Measurements from ENCODE around the gene PDCD6IP.

Gene PDCD6IP

DNA sequence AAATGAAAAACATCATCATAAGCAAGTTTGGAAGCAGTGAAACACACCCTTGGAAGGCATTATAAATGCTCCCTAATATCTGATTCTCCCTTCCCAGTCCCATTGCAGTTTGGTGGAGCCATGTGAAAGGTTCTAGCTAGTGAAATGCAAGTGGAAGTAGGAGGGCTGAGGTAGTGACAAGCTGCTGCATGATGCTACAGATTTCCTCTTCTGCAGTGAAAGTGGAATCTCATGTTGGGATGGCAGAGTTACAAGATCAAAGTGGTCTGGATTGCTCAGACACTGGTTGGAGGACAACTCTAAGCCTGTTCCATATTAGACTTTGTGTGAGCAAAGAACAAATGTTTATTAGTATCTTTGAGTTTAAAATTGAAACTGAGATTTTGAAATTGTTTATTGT, 3.3 kb upstream of the PDCD6IP start:
- H3K4me1 ChIP-seq (ENCODE audit: control extremely low read depth in 1 of 4, control insufficient read depth in 4 of 4, insufficient read depth in 4 of 4, low read length in 3 of 4), result peaks cover 8 to 40% (median 27%) of the 10 kb centered on the region in 4 experiments
- CTCF ChIA-PET, result interaction anchor here (1.1 to 1.6 kb wide), 3 partner anchors 8 to 162 kb away, joined by 3 to 6 read pairs (median 3); no protein-coding TSS in a partner anchor
- no peak overlapping the region for H3K4me3 ChIP-seq (ENCODE audit: control insufficient read depth in 1 of 7, extremely low read depth in 1 of 7, insufficient read depth in 4 of 7, low read depth in 2 of 7, low read length in 6 of 7)
- POLR2A ChIA-PET, result no interaction called here
- H3K27ac ChIP-seq (ENCODE audit: insufficient read depth in 1 of 2, low read depth in 1 of 2, low read length in 2 of 2, poor library complexity in 1 of 2, severe bottlenecking in 2 of 2), result no peak overlapping the region
- H3K9me3 ChIP-seq (ENCODE audit: control extremely low read depth in 1 of 5, control insufficient read depth in 4 of 5, insufficient read depth in 2 of 5, low read depth in 1 of 5, low read length in 4 of 5), result no peaks in the 10 kb centered on the region
- H3K36me3 ChIP-seq (ENCODE audit: control insufficient read depth in 4 of 4, insufficient read depth in 4 of 4, low read length in 3 of 4), result no peaks in the 10 kb centered on the region
- H3K27me3 ChIP-seq (replicated peaks in 2 of 5; ENCODE audit: control insufficient read depth in 4 of 5, insufficient read depth in 5 of 5, low read length in 4 of 5), result no peaks in the 10 kb centered on the region
- DNase-seq, result no peak

DNA sequence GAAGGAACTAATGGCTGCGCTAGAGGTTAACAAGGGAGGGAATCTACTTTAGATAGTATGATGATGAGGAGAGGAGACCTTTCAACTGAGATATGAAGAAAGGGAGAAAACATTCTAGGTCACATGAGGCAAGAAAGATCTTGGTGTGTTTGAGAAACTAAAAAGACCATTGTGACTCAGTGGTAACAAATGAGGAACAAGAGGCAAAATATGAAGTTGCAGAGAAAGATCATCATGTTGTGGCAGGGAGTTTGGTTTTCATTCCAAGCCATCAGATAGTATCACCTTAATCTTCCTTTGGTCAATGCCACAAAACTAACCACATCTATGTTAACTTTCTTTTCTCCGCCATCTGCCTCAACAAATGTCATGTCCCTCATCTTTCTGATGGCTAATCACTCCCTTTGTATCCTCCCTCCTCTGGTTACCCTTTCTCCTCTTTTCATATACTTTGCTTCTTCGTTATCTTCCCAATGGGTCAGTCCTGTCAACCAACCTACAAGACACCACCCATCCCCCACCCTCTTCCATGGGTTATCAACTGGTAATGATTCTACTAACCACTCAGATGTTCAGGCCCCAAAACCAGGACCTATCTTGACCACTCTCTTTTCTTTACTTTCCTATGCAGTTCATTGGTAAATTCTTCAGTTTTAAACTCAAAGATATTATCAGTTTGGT, 2.4 kb upstream of the PDCD6IP start:
- WGBS (ENCODE audit: insufficient coverage), result 91% methylated on average over 3 of the region's 3 CpGs
- POLR2A ChIA-PET, result no interaction called here
- Histone ChIP-seq H3K9me3 (ENCODE audit: control extremely low read depth in 1 of 5, control insufficient read depth in 4 of 5, insufficient read depth in 2 of 5, low read depth in 1 of 5, low read length in 4 of 5) (no peaks in the 10 kb centered on the region), H3K4me1 (ENCODE audit: control extremely low read depth in 1 of 4, control insufficient read depth in 4 of 4, insufficient read depth in 4 of 4, low read length in 3 of 4) (peaks cover 11 to 48% (median 32%) of the 10 kb centered on the region in 4 experiments), H3K4me3 (ENCODE audit: control insufficient read depth in 1 of 7, extremely low read depth in 1 of 7, insufficient read depth in 4 of 7, low read depth in 2 of 7, low read length in 6 of 7) (no peak overlapping the region), H3K27me3 (replicated peaks in 2 of 5; ENCODE audit: control insufficient read depth in 4 of 5, insufficient read depth in 5 of 5, low read length in 4 of 5) (no peaks in the 10 kb centered on the region), H3K27ac (ENCODE audit: insufficient read depth in 1 of 2, low read depth in 1 of 2, low read length in 2 of 2, poor library complexity in 1 of 2, severe bottlenecking in 2 of 2) (no peak overlapping the region), H3K36me3 (ENCODE audit: control insufficient read depth in 4 of 4, insufficient read depth in 4 of 4, low read length in 3 of 4) (no peaks in the 10 kb centered on the region)
- CTCF ChIA-PET, result interaction anchor here (0.6 to 1.6 kb wide), 4 partner anchors 9 to 163 kb away, joined by 3 to 6 read pairs (median 3); no protein-coding TSS in a partner anchor
- peak in 2 of 3 donors; percentile 21 to 26 for DNase-seq

DNA sequence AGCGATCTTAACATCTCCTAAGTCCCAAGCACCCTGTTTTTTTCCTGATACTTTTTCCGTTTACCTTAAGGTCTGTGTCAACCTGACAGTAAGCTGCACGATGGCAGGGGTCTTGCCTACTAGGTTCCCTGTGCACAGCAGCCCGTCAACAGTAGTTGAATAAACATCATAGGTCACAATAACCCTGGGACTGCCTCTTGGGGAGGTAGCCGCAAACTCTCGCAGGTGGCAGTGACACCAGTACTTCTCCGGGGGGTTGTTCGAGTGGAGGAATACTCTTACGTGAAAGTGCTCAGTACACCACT, 365 bp upstream of the PDCD6IP start:
- peak overlapping the region; percentile 85 to 91 for H3K27ac ChIP-seq (ENCODE audit: insufficient read depth in 1 of 2, low read depth in 1 of 2, low read length in 2 of 2, poor library complexity in 1 of 2, severe bottlenecking in 2 of 2)
- WGBS (ENCODE audit: insufficient coverage), result 0% methylated on average over 8 of the region's 9 CpGs
- ChIA-PET POLR2A (interaction anchor here (0.6 to 1.0 kb wide), 3 partner anchors 139 to 229 kb away, joined by 3 to 4 read pairs (median 3); no protein-coding TSS in a partner anchor), CTCF (interaction anchor here (1.0 to 3.3 kb wide), 6 partner anchors 9 to 161 kb away, joined by 3 to 24 read pairs (median 6); no protein-coding TSS in a partner anchor)
- DNase-seq, result no peak
- H3K27me3 ChIP-seq (replicated peaks in 2 of 5; ENCODE audit: control insufficient read depth in 4 of 5, insufficient read depth in 5 of 5, low read length in 4 of 5), result no peaks in the 10 kb centered on the region
- H3K36me3 ChIP-seq (ENCODE audit: control insufficient read depth in 4 of 4, insufficient read depth in 4 of 4, low read length in 3 of 4), result peaks cover 2 to 9% (median 8%) of the 10 kb centered on the region in 4 experiments
- peaks cover 0 to 4% (median under 1%) of the 10 kb centered on the region in 5 experiments for H3K9me3 ChIP-seq (ENCODE audit: control extremely low read depth in 1 of 5, control insufficient read depth in 4 of 5, insufficient read depth in 2 of 5, low read depth in 1 of 5, low read length in 4 of 5)
- H3K4me1 ChIP-seq (ENCODE audit: control extremely low read depth in 1 of 4, control insufficient read depth in 4 of 4, insufficient read depth in 4 of 4, low read length in 3 of 4), result peaks cover 11 to 35% (median 22%) of the 10 kb centered on the region in 4 experiments
- H3K4me3 ChIP-seq (ENCODE audit: control insufficient read depth in 1 of 7, extremely low read depth in 1 of 7, insufficient read depth in 4 of 7, low read depth in 2 of 7, low read length in 6 of 7), result peak overlapping the region; percentile 86 to 99 (median 94)

DNA sequence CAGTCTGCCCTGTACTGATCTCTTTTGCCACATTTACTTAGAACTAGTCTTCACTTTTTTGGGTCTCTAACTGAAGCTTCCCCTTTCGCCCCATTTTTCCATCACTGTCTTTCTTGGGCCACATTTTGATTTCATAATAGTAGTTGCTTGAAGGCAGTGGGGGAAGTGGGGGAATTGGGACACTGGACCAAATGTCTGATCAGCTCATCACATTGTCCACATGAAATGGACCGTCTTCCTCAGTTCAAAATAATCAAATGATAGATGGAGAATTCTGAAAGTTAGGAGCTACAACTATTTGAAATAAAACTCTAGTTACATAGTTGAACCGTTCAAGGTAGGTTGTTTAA, 747 bp downstream of the PDCD6IP start:
- Histone ChIP-seq H3K4me3 (ENCODE audit: control insufficient read depth in 1 of 7, extremely low read depth in 1 of 7, insufficient read depth in 4 of 7, low read depth in 2 of 7, low read length in 6 of 7) (peak overlapping the region; percentile 86 to 99 (median 94)), H3K27me3 (replicated peaks in 2 of 5; ENCODE audit: control insufficient read depth in 4 of 5, insufficient read depth in 5 of 5, low read length in 4 of 5) (no peaks in the 10 kb centered on the region), H3K27ac (ENCODE audit: insufficient read depth in 1 of 2, low read depth in 1 of 2, low read length in 2 of 2, poor library complexity in 1 of 2, severe bottlenecking in 2 of 2) (peak overlapping the region; percentile 85 to 91), H3K9me3 (ENCODE audit: control extremely low read depth in 1 of 5, control insufficient read depth in 4 of 5, insufficient read depth in 2 of 5, low read depth in 1 of 5, low read length in 4 of 5) (peaks cover 0 to 9% (median 4%) of the 10 kb centered on the region in 5 experiments), H3K36me3 (ENCODE audit: control insufficient read depth in 4 of 4, insufficient read depth in 4 of 4, low read length in 3 of 4) (peaks cover 4 to 20% (median 16%) of the 10 kb centered on the region in 4 experiments), H3K4me1 (ENCODE audit: control extremely low read depth in 1 of 4, control insufficient read depth in 4 of 4, insufficient read depth in 4 of 4, low read length in 3 of 4) (peaks cover 11 to 35% (median 22%) of the 10 kb centered on the region in 4 experiments)
- WGBS (ENCODE audit: insufficient coverage), result no CpG with 5 or more reads among the region's 3 CpGs
- POLR2A ChIA-PET, result interaction anchor here (1.0 kb wide), 1 partner anchor 228 kb away, joined by 3 read pairs; no protein-coding TSS in a partner anchor
- DNase-seq, result no peak
- CTCF ChIA-PET, result interaction anchor here (1.1 to 3.3 kb wide), 6 partner anchors 8 to 166 kb away, joined by 3 to 24 read pairs (median 6); no protein-coding TSS in a partner anchor

DNA sequence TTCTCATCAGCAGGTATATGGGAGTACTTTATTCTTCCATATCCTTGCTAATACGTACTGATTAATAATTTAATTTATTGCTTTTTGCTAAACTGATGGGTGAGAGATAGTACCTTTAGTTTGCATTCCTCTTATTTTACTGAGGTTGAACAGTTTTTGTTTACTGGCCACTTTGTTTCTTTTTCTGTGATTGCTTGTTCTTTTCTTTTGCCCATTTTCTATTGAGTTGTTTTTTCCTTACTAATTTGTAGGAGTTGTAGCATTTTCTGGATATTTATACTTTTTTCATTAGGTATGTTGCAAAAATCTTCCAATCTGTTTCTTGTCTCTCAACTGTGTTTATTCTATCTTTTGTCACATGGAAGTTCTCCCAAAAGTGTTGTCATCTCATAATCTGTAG, 4.8 kb downstream of the PDCD6IP start:
- DNase-seq, result no peak
- no CpG with 5 or more reads among the region's 1 CpG for WGBS (ENCODE audit: insufficient coverage)
- H3K9me3 ChIP-seq (ENCODE audit: control extremely low read depth in 1 of 5, control insufficient read depth in 4 of 5, insufficient read depth in 2 of 5, low read depth in 1 of 5, low read length in 4 of 5), result peaks cover 0 to 11% (median 5%) of the 10 kb centered on the region in 5 experiments
- no peaks in the 10 kb centered on the region for H3K27me3 ChIP-seq (replicated peaks in 2 of 5; ENCODE audit: control insufficient read depth in 4 of 5, insufficient read depth in 5 of 5, low read length in 4 of 5)
- ChIA-PET POLR2A (no interaction called here), CTCF (no interaction called here)
- no peak overlapping the region for H3K27ac ChIP-seq (ENCODE audit: insufficient read depth in 1 of 2, low read depth in 1 of 2, low read length in 2 of 2, poor library complexity in 1 of 2, severe bottlenecking in 2 of 2)
- peaks cover 9 to 21% (median 15%) of the 10 kb centered on the region in 4 experiments for H3K4me1 ChIP-seq (ENCODE audit: control extremely low read depth in 1 of 4, control insufficient read depth in 4 of 4, insufficient read depth in 4 of 4, low read length in 3 of 4)
- H3K4me3 ChIP-seq (ENCODE audit: control insufficient read depth in 1 of 7, extremely low read depth in 1 of 7, insufficient read depth in 4 of 7, low read depth in 2 of 7, low read length in 6 of 7), result no peak overlapping the region
- peaks cover 6 to 39% (median 26%) of the 10 kb centered on the region in 4 experiments for H3K36me3 ChIP-seq (ENCODE audit: control insufficient read depth in 4 of 4, insufficient read depth in 4 of 4, low read length in 3 of 4)

DNA sequence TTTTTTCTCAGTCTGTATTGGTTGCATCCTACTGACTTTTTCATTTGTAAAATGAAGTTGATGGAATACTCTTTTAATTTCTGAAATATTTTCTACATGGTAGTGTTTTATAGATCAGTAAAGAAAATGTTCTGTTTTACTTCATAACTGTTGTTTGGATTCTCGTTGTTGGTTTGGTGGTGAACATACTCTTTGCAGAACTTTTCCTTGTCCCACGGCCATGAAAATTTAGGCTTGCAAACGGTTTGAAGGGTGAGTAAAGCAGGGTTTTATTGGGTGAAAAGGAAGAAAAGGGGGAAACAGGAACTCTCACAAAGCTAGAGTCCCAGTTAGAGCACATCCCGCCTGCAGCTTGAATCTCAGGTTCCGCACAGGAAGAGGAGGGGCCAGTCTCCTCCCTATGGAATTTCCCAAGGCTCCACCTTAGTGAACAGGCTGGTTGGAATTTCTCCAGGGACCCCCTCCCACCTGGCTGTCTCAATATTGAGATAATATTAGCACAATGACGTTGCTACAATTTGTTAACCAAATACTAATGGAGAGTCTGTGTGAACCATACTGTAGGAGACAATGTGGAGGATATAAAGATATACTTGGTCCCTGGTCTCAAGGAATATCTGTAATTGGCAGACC, 5.6 kb downstream of the PDCD6IP start:
- 100% methylated on average over 3 of the region's 6 CpGs for WGBS (ENCODE audit: insufficient coverage)
- CTCF ChIA-PET, result no interaction called here
- peaks cover 6 to 45% (median 27%) of the 10 kb centered on the region in 4 experiments for H3K36me3 ChIP-seq (ENCODE audit: control insufficient read depth in 4 of 4, insufficient read depth in 4 of 4, low read length in 3 of 4)

DNA sequence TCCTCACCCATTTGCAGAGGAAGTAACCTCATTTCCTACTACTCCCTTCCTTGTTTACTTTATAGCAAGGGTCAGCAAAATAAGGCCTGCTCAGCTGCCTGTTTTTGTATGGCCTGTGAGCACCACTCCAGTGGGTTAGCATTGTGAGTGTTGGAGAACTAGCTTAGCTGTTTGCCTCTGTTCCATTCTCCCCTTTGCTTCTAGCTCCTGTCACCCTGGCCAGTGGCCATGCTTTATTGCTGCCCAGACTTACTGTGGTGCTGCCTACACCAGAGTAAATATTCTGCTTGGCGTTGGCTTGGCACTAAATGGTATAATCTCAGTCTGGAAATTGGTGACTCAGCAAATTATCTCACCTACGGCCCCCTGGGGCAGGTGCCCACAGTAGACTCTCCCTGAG, 8.8 kb downstream of the PDCD6IP start:
- Histone ChIP-seq H3K36me3 (ENCODE audit: control insufficient read depth in 4 of 4, insufficient read depth in 4 of 4, low read length in 3 of 4) (peaks cover 6 to 50% (median 28%) of the 10 kb centered on the region in 4 experiments), H3K27ac (ENCODE audit: insufficient read depth in 1 of 2, low read depth in 1 of 2, low read length in 2 of 2, poor library complexity in 1 of 2, severe bottlenecking in 2 of 2) (no peak overlapping the region), H3K27me3 (replicated peaks in 2 of 5; ENCODE audit: control insufficient read depth in 4 of 5, insufficient read depth in 5 of 5, low read length in 4 of 5) (no peaks in the 10 kb centered on the region), H3K4me3 (ENCODE audit: control insufficient read depth in 1 of 7, extremely low read depth in 1 of 7, insufficient read depth in 4 of 7, low read depth in 2 of 7, low read length in 6 of 7) (no peak overlapping the region), H3K9me3 (ENCODE audit: control extremely low read depth in 1 of 5, control insufficient read depth in 4 of 5, insufficient read depth in 2 of 5, low read depth in 1 of 5, low read length in 4 of 5) (peaks cover 0 to 11% (median 5%) of the 10 kb centered on the region in 5 experiments), H3K4me1 (ENCODE audit: control extremely low read depth in 1 of 4, control insufficient read depth in 4 of 4, insufficient read depth in 4 of 4, low read length in 3 of 4) (peaks cover 0 to 4% (median 0%) of the 10 kb centered on the region in 4 experiments)
- ChIA-PET POLR2A (no interaction called here), CTCF (interaction anchor here (0.7 to 1.5 kb wide), 2 partner anchors 8 to 41 kb away, joined by 4 read pairs; partner anchors contain the start of gene PDCD6IP)
- 83% methylated on average over 2 of the region's 2 CpGs for WGBS (ENCODE audit: insufficient coverage)
- no peak for DNase-seq

More for the DNA sequence above, 5.6 kb downstream of the PDCD6IP start:
- Histone ChIP-seq H3K27me3 (replicated peaks in 2 of 5; ENCODE audit: control insufficient read depth in 4 of 5, insufficient read depth in 5 of 5, low read length in 4 of 5) (no peaks in the 10 kb centered on the region), H3K9me3 (ENCODE audit: control extremely low read depth in 1 of 5, control insufficient read depth in 4 of 5, insufficient read depth in 2 of 5, low read depth in 1 of 5, low read length in 4 of 5) (peaks cover 0 to 11% (median 5%) of the 10 kb centered on the region in 5 experiments), H3K4me3 (ENCODE audit: control insufficient read depth in 1 of 7, extremely low read depth in 1 of 7, insufficient read depth in 4 of 7, low read depth in 2 of 7, low read length in 6 of 7) (no peak overlapping the region), H3K4me1 (ENCODE audit: control extremely low read depth in 1 of 4, control insufficient read depth in 4 of 4, insufficient read depth in 4 of 4, low read length in 3 of 4) (peaks cover 9 to 20% (median 14%) of the 10 kb centered on the region in 4 experiments), H3K27ac (ENCODE audit: insufficient read depth in 1 of 2, low read depth in 1 of 2, low read length in 2 of 2, poor library complexity in 1 of 2, severe bottlenecking in 2 of 2) (no peak overlapping the region)
- POLR2A ChIA-PET, result no interaction called here
- DNase-seq, result no peak

Data from common myeloid progenitor, CD34-positive (primary cell).